ENCODE data around the gene CCT6A. TPM values are rescaled to one million over a fixed set of nuclear protein-coding genes. Genes with fewer than 3 reads are reported as not detected.

The CCT6A gene
- total and polyA plus RNA-seq, 2 of the 4 experiments (the other 2 are of a cell fraction), result 135 to 265 TPM

GRCh38 chr7:56026538-56026937 is 25.0 kb upstream of the CCT6A start:
- Histone ChIP-seq H3K9me3 (ENCODE audit: control insufficient read depth, insufficient read depth, low read length) (no peaks in the 10 kb centered on the region), H3K9ac (ENCODE audit: low read depth, low read length) (no peak overlapping the region), H3K14ac (replicated peaks; ENCODE audit: low read depth, low read length) (no peak overlapping the region), H3K79me1 (ENCODE audit: low read depth in 1 of 2, low read length in 2 of 2) (peaks cover 16 to 51% of the 10 kb centered on the region in 2 experiments), H3K27ac (ENCODE audit: insufficient read depth, low read length) (no peak overlapping the region), H3K4me2 (ENCODE audit: low read depth, low read length) (no peak overlapping the region), H4K8ac (ENCODE audit: low read depth in 2 of 2, low read length in 2 of 2) (no peak overlapping the region), H3K9me1 (ENCODE audit: insufficient read depth, low read length) (peaks cover 10% of the 10 kb centered on the region; the same call in 1 of the 2 replicates), H4K91ac (ENCODE audit: insufficient read depth, low read depth, low read length) (no peak overlapping the region), H3K36me3 (ENCODE audit: control insufficient read depth, insufficient read depth, low read length) (peaks cover 10% of the 10 kb centered on the region), H3K18ac (ENCODE audit: low read depth, low read length) (no peak overlapping the region), H3K4me3 (ENCODE audit: insufficient read depth, low read depth, low read length) (no peak overlapping the region), H2BK5ac (ENCODE audit: low read depth, low read length, poor library complexity, severe bottlenecking) (no peak overlapping the region), H2AK9ac (replicated peaks; ENCODE audit: low read depth, low read length, poor library complexity) (no peak overlapping the region), H2BK20ac (ENCODE audit: low read depth, low read length) (no peak overlapping the region), H2BK15ac (ENCODE audit: low read depth, low read length) (no peak overlapping the region), H2BK120ac (ENCODE audit: low read depth, low read length) (no peak overlapping the region), H4K5ac (ENCODE audit: low read depth, low read length) (no peak overlapping the region), H3K4ac (ENCODE audit: low read depth, low read length) (no peak overlapping the region), H3K4me1 (ENCODE audit: control insufficient read depth, insufficient read depth, low read length) (peaks cover 7% of the 10 kb centered on the region), H3K27me3 (ENCODE audit: control insufficient read depth, insufficient read depth, low read length) (no peaks in the 10 kb centered on the region), H3K23ac (ENCODE audit: low read depth, low read length) (no peak overlapping the region), H3K56ac (ENCODE audit: extremely low read depth, insufficient read depth, low read length) (no peak overlapping the region), H4K20me1 (ENCODE audit: insufficient read depth, low read length) (peaks cover 7% of the 10 kb centered on the region), H2AK5ac (ENCODE audit: low read depth, low read length) (no peak overlapping the region), H2AFZ (replicated peaks; ENCODE audit: low read length, poor library complexity) (no peak overlapping the region)
- TF ChIP-seq MAZ (IDR thresholded peaks at IDR 0.05; ENCODE audit: borderline replicate concordance, low read depth, low read length), result no peak
- no TSS peak for BruUV-seq (replicated peaks)
- in situ Hi-C loops (cut with MboI; ENCODE audit: low sequenced_read_pairs), result no loop called here
- no peak for DNase-seq
- 100% methylated on average over 1 of the region's 2 CpGs; no CpG with 5 or more reads in 1 of the 2 experiments for WGBS, 2 experiments (ENCODE audit: extremely low coverage in 2 of 2, insufficient read length in 1 of 2)
- POLR2A ChIA-PET (ENCODE audit: unreplicated experiment), result no interaction called here
- dilution Hi-C loops (cut with HindIII; ENCODE audit: low sequenced_read_pairs, unreplicated experiment), result no loop called here
- ATAC-seq (ENCODE audit: low read depth), result no peak
- CTCF ChIA-PET, result interaction anchor here (0.7 kb wide), 1 partner anchor 19 kb away, joined by 5 read pairs; no protein-coding TSS in a partner anchor
- intact Hi-C loops (cut with micrococcal nuclease), result loop anchor here (5.0 kb wide), 1 partner anchor 36 kb away; the partner anchor contains the start of gene SUMF2
